Measurements from ENCODE around the gene ERRFI1. TPM values are rescaled to one million over a fixed set of nuclear protein-coding genes. Genes with fewer than 3 reads are reported as not detected.

Gene ERRFI1
- total RNA-seq, 1 experiment from 2014 or later = 37.2 TPM

- no peaks in the 10 kb centered on the region for H3K36me3 ChIP-seq (ENCODE audit: control insufficient read depth, insufficient read depth, low read length)
- no TSS peak for BruUV-seq (replicated peaks)
These were observed 4.3 kb downstream of the ERRFI1 start for GRCh38 chr1:8021676-8022266.

GRCh38 chr1:8020032-8020431 lies 6.1 kb downstream of the ERRFI1 start:
- H3K27me3 Mint-ChIP-seq (ENCODE audit: insufficient read depth, unreplicated experiment) = no peaks in the 10 kb centered on the region
- peaks cover 87% of the 10 kb centered on the region for H3K4me1 ChIP-seq
- H3K4me1 Mint-ChIP-seq (ENCODE audit: low read depth, unreplicated experiment) = peaks cover 66% of the 10 kb centered on the region
- no peaks in the 10 kb centered on the region for H3K9me3 Mint-ChIP-seq (ENCODE audit: unreplicated experiment)
- no peaks in the 10 kb centered on the region for H3K27me3 ChIP-seq (replicated peaks; ENCODE audit: control insufficient read depth, insufficient read depth, low read length)
- POLR2A ChIA-PET = interaction anchor here (0.6 kb wide), 1 partner anchor 115 kb away, joined by 4 read pairs; no protein-coding TSS in a partner anchor
- no peak overlapping the region for H3K4me3 ChIP-seq (ENCODE audit: low read depth, low read length)
- no peaks in the 10 kb centered on the region for H3K9me3 ChIP-seq
- peaks cover 25% of the 10 kb centered on the region for H3K36me3 Mint-ChIP-seq (ENCODE audit: insufficient read depth, unreplicated experiment)
- CTCF ChIA-PET = no interaction called here
- BruUV-seq (replicated peaks) = no TSS peak
- intact Hi-C loops (cut with micrococcal nuclease; ENCODE audit: unreplicated experiment) = no loop called here
- no peak overlapping the region for H3K4me3 Mint-ChIP-seq (ENCODE audit: unreplicated experiment)
- H3K27ac Mint-ChIP-seq (ENCODE audit: unreplicated experiment) = peak overlapping the region; percentile 82
- no peaks in the 10 kb centered on the region for H3K36me3 ChIP-seq (ENCODE audit: control insufficient read depth, insufficient read depth, low read length)
- peak; percentile 52 to 56 for DNase-seq
- TF ChIP-seq CTCF (IDR thresholded peaks at IDR 0.05; ENCODE audit: insufficient read depth in 1 of 2, low read depth in 1 of 2, low read length in 1 of 2, severe bottlenecking in 1 of 2, unreplicated experiment in 1 of 2) = no peak

More at GRCh38 chr1:8021676-8022266, 4.3 kb downstream of the ERRFI1 start:
- Histone ChIP-seq H3K4me1 (peaks cover 70% of the 10 kb centered on the region), H3K4me3 (ENCODE audit: low read depth, low read length) (no peak overlapping the region), H3K9me3 (no peaks in the 10 kb centered on the region), H3K27me3 (replicated peaks; ENCODE audit: control insufficient read depth, insufficient read depth, low read length) (no peaks in the 10 kb centered on the region)
- TF ChIP-seq CTCF (IDR thresholded peaks at IDR 0.05; ENCODE audit: insufficient read depth in 1 of 2, low read depth in 1 of 2, low read length in 1 of 2, severe bottlenecking in 1 of 2, unreplicated experiment in 1 of 2) = no peak
- H3K9me3 Mint-ChIP-seq (ENCODE audit: unreplicated experiment) = no peaks in the 10 kb centered on the region
- intact Hi-C loops (cut with micrococcal nuclease; ENCODE audit: unreplicated experiment) = no loop called here
- POLR2A ChIA-PET = no interaction called here
- CTCF ChIA-PET = no interaction called here
- H3K27me3 Mint-ChIP-seq (ENCODE audit: insufficient read depth, unreplicated experiment) = no peaks in the 10 kb centered on the region
- peaks cover 54% of the 10 kb centered on the region for H3K4me1 Mint-ChIP-seq (ENCODE audit: low read depth, unreplicated experiment)
- no peak overlapping the region for H3K4me3 Mint-ChIP-seq (ENCODE audit: unreplicated experiment)
- no peak for DNase-seq
- H3K27ac Mint-ChIP-seq (ENCODE audit: unreplicated experiment) = peak overlapping the region; percentile 19
- H3K36me3 Mint-ChIP-seq (ENCODE audit: insufficient read depth, unreplicated experiment) = peaks cover 39% of the 10 kb centered on the region

- ChIA-PET CTCF (interaction anchor here (0.6 to 1.3 kb wide), 2 partner anchors 14 to 169 kb away, joined by 3 read pairs; no protein-coding TSS in a partner anchor), POLR2A (interaction anchor here (1.0 kb wide), 1 partner anchor 295 kb away, joined by 4 read pairs; no protein-coding TSS in a partner anchor)
- no peak for TF ChIP-seq CTCF (IDR thresholded peaks at IDR 0.05; ENCODE audit: insufficient read depth in 1 of 2, low read depth in 1 of 2, low read length in 1 of 2, severe bottlenecking in 1 of 2, unreplicated experiment in 1 of 2)
- H3K27me3 Mint-ChIP-seq (ENCODE audit: insufficient read depth, unreplicated experiment) = no peaks in the 10 kb centered on the region
- peaks cover 69% of the 10 kb centered on the region for H3K4me1 Mint-ChIP-seq (ENCODE audit: low read depth, unreplicated experiment)
- H3K4me1 ChIP-seq = peaks cover 86% of the 10 kb centered on the region
- DNase-seq = no peak
- no peaks in the 10 kb centered on the region for H3K36me3 ChIP-seq (ENCODE audit: control insufficient read depth, insufficient read depth, low read length)
- peaks cover 28% of the 10 kb centered on the region for H3K36me3 Mint-ChIP-seq (ENCODE audit: insufficient read depth, unreplicated experiment)
- peak overlapping the region; percentile 4 for H3K4me3 Mint-ChIP-seq (ENCODE audit: unreplicated experiment)
- no peaks in the 10 kb centered on the region for H3K9me3 Mint-ChIP-seq (ENCODE audit: unreplicated experiment)
- no peak overlapping the region for H3K4me3 ChIP-seq (ENCODE audit: low read depth, low read length)
- no peaks in the 10 kb centered on the region for H3K27me3 ChIP-seq (replicated peaks; ENCODE audit: control insufficient read depth, insufficient read depth, low read length)
- H3K27ac Mint-ChIP-seq (ENCODE audit: unreplicated experiment) = peak overlapping the region; percentile 82
- H3K9me3 ChIP-seq = no peaks in the 10 kb centered on the region
- BruUV-seq (replicated peaks) = no TSS peak
- intact Hi-C loops (cut with micrococcal nuclease; ENCODE audit: unreplicated experiment) = no loop called here
These were observed 6.9 kb downstream of the ERRFI1 start for GRCh38 chr1:8019229-8019620.
